K562 (cell line): ENCODE results near the gene RBBP5. TPM values are rescaled to one million over a fixed set of nuclear protein-coding genes. Genes with fewer than 3 reads are reported as not detected.

ENCODE experiments used
- MAX ChIP-seq: sonication (generic); formaldehyde crosslinking; IDR thresholded peaks from 2 replicates; pipeline ENCODE4 v1.9.0; 2022; ENCODE audit warnings: mild to moderate bottlenecking, missing genetic modification reagents
- MGA ChIP-seq: fragments of 450-650 bp; IDR thresholded peaks from 2 replicates; pipeline ENCODE4 v1.6.1; 2016; ENCODE audit warnings: mild to moderate bottlenecking, moderate library complexity
- PHB ChIP-seq: fragments of 250-450 bp; sonication (Bioruptor Pico); IDR thresholded peaks from 2 replicates; pipeline ENCODE4 v1.5.0; 2021
- polyA plus RNA-seq, 8 experiments: library from polyadenylated mRNA; depleted of rRNA in 4 of 8; stranded (reverse) in 5 of 8; unstranded in 3 of 8; fragments of >200 nt; fragmentation: Nextera tagmentation in 2 of 8; fragmentation: Illumina TruSeq in 1 of 8; extraction: Ambion mirVana in 2 of 8; extraction: Trizol in 1 of 8; gene quantifications; 2 replicates each; pipeline versions ENCODE4 v1.2.1 to v1.2.3, GENCODE V29; 2011 to 2014; ENCODE audit warnings: inconsistent platforms in 1 of 8, missing spikeins in 1 of 8
- total RNA-seq, 7 experiments: library from RNA; depleted of rRNA in 6 of 7; stranded (reverse); fragments of >200 nt in 6 of 7; fragmentation: Illumina TruSeq in 2 of 7; extraction: Trizol in 2 of 7; gene quantifications; 2 replicates each; pipeline versions ENCODE4 v1.2.1 to v1.2.3, GENCODE V29; 2011 to 2021; ENCODE audit warnings: low replicate concordance in 1 of 7
- TF ChIP-seq, protein P1 (sequence below), 2 experiments: fragments of 450-650 bp; formaldehyde crosslinking in 1 of 2; IDR thresholded peaks; 2 replicates each; pipeline versions ENCODE4 v1.4.0 to v1.6.1; 2014 to 2020; ENCODE audit warnings: mild to moderate bottlenecking in 2 of 2, borderline replicate concordance in 1 of 2, low read depth in 1 of 2

RBBP5 gene
- total and polyA plus RNA-seq, 9 of the 15 experiments (the other 6 are each of a cell fraction or from before 2014, with no cell fraction given) = 17.2 to 37.4 (median 28.4) TPM

DNA sequence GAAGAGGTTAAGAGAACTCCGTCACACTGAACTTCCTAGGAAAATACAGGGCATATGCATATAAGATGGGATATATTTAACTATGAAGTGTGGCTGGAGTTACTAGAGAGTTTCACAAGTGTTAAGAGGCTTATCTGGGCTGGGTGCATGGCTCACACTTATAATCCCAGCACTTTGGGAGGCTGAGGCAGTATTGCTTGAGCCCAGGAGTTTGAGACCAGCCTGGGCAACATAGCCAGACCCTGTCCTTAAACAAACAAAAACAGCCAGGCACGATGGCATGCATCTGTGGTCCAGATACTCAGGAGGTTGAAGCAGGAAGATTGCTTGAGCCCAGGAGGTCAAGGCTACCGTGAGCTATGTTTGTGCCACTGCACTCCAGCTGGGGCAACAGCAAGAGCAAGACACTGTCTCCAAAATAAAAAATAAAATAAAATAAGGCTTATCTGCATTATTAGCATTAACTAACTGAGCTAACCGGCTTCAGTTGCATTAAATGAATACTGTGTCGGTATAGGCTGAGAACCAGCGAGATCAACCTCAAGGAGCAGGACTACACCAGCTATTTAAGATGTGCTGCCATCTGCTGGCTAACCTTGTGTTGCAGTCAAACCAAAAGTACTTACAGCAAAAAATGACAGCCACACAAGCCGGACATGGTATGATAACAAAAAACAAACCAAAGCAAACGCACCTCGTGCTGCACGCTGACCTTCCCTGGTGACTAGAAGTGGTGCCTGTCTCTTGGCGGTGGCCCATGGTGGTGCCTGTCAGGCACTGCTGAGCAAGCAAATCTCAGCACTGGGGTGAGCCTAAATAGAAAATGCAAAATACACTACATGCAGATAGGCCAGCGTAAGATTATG, 19.7 kb upstream of the RBBP5 start (continued):
- TF ChIP-seq MGA = peak; percentile 74
- TF ChIP-seq, protein P1, sequence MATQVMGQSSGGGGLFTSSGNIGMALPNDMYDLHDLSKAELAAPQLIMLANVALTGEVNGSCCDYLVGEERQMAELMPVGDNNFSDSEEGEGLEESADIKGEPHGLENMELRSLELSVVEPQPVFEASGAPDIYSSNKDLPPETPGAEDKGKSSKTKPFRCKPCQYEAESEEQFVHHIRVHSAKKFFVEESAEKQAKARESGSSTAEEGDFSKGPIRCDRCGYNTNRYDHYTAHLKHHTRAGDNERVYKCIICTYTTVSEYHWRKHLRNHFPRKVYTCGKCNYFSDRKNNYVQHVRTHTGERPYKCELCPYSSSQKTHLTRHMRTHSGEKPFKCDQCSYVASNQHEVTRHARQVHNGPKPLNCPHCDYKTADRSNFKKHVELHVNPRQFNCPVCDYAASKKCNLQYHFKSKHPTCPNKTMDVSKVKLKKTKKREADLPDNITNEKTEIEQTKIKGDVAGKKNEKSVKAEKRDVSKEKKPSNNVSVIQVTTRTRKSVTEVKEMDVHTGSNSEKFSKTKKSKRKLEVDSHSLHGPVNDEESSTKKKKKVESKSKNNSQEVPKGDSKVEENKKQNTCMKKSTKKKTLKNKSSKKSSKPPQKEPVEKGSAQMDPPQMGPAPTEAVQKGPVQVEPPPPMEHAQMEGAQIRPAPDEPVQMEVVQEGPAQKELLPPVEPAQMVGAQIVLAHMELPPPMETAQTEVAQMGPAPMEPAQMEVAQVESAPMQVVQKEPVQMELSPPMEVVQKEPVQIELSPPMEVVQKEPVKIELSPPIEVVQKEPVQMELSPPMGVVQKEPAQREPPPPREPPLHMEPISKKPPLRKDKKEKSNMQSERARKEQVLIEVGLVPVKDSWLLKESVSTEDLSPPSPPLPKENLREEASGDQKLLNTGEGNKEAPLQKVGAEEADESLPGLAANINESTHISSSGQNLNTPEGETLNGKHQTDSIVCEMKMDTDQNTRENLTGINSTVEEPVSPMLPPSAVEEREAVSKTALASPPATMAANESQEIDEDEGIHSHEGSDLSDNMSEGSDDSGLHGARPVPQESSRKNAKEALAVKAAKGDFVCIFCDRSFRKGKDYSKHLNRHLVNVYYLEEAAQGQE (IDR thresholded peaks at IDR 0.05; ENCODE audit: borderline replicate concordance) = peak; percentile 65; the same call in 1 of the 2 replicates
- TF ChIP-seq, protein P1 (CRISPR knock-in tag; IDR thresholded peaks at IDR 0.05; ENCODE audit: low read depth) = no peak
- peak; percentile 71 for TF ChIP-seq MAX (CRISPR knock-in tag)
- TF ChIP-seq PHB (CRISPR knock-in tag) = no peak
